HG02981 (cell line): ENCODE results near the gene DHRS9.

Experiments
- ATAC-seq: cut with Tn5 transposase; IDR thresholded peaks from one replicate; pipeline ENCODE4 v1.9.1; 2021; ENCODE audit warnings: mild to moderate bottlenecking, moderate library complexity; ENCODE audit not compliant: unreplicated experiment

DHRS9 gene

DNA sequence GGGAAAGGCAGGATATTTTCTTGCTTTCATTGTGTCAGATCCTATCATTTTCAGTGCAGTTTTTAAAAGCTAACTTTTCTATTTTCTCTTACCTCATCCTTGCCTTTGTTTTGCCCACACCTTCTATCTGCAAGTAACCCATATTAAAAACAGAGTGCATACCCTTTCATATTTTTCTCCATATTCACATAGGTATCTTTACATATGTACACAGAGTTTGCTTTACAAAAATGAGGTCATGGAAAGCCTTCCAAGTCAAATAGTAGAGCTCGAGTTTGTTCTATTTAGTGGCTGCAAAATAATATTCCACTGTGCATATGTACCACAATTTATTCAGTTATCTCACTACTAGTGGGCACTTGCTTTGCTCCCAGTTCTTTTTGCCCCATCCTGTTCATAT is 3.9 kb upstream of the DHRS9 start:
- no peak for ATAC-seq

DNA sequence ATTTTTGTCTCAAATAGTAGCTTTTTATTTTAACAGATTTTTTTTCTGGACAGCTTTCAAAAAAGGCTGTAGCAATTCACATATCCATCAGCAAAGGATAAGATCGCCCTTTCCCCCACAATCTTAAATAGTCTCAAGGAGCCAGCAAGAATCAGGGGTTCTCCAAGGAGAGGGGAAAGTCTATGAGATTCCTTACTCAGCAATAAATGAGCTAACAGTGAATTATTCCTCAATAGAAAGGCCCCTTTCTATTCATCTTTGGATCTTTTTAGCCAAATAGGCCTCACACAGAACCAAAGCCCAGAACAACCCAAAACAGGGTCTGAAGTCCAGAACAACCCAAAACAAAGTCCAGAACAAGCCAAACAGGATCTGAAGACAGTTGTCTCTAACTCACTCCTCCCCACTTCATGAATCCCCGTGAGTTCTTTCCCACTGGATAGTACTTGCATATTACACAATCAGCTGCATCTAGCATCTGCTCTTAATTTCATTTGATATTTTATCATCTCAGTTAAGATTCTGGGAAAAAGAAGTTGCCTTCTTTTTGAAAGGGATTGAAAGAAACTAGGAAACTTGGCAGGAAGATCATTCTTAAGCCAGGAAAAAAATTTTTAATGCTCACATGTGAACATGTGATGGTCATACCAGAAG is 3.4 kb upstream of the DHRS9 start:
- ATAC-seq = no peak

DNA sequence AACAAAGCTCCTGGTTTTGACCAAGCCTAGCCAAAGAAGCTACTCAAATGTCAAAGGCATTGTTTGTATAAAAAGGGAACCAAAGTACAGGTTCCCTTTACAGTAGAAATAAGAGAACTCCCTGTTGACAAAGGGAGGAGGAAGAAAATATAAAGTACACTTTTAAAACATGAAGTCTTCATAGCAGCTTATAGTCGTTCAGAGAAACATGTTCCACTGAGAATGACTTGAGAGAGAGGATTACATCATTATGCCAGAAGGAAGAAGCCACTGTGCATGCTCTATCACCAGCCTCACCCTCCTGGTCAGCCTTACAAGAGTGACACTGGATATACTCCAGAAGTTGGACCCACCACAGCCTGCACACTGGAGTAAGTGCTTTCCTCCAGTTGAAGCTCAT is 2.5 kb upstream of the DHRS9 start:
- no peak for ATAC-seq

DNA sequence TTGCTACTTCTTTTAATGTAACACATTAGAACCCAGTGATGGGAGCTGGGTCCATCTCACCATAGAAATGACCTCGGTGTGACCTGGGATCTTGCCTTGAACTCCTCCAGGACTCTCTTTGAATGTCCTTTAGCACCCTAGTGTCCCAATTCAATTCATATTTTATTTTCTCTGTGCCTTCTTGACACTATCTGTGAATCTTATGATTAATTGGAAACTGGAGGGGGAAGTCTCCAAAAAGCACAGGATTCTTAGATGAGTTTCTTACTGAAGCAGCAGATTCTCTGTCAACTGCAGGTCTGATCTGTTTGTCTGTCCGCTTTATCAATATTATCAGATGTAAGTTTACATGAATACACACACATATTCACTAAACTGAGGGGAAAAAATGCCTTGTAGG is 470 bp downstream of the DHRS9 start:
- ATAC-seq = no peak

DNA sequence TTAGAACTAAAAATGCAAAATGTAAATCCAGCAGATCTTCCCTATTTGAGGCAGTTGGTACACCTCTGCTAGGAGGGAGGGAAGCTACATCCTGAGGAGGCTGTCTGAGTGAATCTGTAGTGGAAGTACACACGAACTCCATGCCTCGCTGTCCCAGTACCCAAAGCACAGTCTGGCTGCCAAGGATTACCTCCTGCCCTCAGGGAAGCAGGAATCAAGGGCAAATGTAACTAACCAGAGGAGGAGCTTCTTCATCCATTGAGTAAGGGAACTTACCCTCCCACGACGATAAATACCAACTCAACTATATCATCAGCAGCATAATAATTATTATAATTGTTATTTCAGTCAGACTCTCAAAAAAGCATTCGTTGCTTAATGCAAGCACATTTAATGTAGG is 2.1 kb downstream of the DHRS9 start:
- no peak for ATAC-seq

DNA sequence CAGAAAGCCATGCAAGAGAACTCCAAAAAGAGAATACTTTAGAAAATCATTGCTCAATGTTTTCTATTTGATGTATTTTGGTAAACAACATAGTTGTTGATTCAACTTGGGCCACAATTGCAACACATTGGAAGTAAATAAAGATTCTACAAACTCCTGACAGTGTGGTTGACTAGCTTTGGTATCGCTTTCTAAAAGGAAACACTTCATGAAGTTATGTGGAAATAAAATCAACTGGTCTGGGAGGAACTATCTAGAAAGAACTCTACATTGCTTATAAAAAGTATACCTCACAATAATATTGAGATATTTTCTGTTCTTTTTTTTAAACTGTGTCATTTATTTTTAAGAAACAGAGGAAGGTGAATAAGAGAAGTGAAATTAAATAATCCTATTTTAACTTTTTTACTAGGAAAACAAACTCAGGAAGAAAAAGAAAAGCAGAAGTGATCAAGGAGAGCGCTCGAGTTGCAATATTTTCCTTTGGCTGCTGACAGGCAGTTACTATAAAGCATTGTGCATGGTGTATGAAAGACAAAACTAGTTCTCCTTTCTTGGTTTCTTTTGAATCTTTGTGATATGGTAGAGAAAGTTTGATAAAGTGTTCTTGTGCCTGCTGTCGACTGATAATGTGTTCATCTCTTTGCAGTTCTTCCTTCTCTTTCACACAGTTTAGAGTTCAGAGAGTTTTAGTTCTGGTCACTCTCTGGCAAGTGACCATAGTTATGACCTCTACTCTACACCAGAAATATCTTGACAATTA is 3.0 kb downstream of the DHRS9 start:
- no peak for ATAC-seq

DNA sequence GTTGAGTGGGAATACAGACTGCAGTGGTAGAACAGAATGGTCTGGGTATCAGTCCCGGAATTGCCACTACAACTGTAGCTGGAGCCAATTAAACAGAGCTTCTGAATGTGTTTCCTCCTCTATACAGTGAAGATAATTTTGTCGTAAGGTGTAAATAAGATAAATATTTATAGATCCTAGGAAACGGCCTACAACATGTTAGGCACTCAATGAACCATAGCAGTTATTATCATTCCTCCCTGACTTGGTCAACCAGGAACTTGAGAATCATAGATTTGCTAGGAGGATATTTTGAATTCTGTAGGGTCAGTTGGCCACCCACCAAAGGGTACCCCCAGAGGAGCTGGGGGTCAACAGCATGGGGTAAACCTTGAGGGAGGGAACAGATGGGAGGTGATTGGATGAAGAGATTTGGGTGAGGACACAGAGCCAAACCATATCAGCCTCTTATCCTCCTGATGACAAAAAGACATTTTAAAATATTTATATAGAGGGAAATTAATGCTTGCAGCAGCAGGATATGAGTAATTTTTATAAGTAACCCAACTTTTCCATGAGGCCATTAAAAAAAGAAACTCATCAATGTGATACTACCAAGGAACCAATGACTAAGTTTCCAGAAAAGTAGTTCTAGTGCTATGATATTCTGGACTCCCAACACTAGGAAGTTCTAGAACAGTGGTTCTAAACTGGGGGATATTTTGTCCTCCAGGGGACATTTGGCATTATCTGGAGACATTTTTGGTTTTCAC is 4.0 kb downstream of the DHRS9 start:
- no peak for ATAC-seq

DNA sequence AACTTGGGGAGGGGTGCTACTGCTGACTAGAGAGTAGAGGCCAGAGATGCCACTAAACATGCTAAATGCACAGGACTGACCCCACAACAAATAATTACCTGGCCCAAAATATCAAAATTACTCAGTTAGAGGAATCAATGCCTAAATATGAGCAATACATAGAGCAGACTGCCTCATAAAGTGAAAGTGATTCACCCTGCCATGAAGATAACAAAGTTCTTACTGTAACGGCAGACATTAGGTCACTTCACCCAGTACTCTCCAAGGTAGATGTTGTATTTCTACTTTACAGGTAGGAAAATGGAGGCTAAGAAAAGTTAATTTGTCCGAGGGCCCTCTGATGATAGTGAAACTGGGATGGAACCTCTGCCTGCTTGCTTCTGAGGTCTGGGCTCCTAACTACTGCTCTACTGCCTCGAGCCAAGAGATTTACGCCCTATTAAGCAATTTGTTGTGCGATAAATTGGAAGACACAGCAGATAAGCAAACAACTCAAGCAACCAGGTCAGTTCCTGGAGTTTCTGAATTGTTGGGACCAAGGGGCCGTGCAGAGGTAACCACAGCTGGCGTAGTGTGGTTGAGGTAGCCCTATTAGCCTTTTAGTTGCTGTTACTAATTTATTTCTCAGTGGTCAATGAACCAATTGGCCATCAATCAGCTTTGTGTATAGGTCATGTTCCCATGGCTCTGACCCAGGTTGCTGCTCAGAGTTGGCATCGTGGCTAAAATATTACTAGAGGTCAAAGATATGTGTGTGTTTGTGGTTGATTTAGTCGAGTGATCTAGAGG is 4.8 kb downstream of the DHRS9 start:
- peak; percentile 56 for ATAC-seq

DNA sequence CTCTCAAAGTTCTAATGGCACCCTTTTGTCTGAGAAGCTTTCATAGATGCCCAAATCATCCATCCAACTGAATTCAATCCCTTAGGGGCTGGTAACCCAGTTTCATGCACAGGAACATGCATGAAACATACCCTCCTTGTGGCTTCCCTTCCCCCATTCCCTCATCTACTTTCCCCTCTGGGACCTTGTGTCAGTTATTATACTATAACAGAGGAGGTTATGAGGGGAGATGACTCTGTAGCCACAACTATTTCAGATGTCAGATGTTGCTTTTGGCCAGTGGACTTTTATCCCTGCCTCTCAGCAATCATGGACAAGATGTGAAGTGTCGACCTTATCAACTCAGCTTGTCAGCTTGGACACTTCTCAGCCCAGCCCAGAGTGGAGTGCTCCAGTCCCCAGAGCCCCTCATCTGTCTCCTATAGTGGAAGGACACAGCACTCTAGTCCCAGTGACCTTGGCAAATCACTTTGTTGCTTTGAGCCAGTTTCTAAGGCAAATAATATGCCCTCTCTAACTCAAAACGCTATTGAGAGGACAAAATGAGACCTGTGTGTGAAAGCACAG is 8.4 kb downstream of the DHRS9 start:
- ATAC-seq = no peak

DNA sequence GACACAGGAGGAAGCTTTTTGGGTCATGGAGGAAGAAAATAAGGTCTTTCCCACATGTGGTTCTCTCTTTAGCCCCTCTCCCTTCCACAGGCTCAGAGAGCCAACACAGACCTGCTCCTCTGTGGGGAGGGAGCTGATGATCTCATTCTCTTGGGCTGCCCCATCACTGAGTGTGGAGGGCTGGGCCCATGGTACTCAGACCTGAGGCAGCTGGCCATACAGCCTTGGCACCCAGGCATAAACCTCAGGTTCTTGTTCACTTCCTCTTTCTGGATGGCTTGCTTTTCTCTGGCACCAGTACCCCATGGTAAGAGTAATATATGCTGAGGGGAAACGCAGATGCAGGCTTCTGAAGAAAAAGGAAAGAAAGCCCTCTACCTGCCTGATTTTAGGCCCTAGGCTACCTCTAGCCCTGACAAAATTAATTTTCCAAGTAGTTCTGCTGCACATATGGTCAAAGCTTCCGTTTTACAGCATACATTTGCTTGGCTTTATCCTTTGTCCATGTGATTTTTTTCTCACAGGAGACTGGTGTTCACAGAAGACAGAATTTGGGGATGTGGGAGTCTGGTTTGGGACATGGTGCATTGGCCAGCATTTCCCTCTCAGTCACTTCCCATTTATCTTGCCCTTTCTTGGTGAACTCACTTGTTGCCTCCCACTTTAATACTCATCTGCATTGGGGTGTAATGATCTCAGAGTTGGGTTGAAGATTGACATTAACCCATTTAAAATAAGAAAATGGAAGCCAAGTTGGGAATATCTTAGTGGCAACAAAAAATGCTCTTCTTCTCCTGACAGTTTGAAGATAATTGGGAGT is 11.1 kb downstream of the DHRS9 start:
- ATAC-seq = peak; percentile 85

DNA sequence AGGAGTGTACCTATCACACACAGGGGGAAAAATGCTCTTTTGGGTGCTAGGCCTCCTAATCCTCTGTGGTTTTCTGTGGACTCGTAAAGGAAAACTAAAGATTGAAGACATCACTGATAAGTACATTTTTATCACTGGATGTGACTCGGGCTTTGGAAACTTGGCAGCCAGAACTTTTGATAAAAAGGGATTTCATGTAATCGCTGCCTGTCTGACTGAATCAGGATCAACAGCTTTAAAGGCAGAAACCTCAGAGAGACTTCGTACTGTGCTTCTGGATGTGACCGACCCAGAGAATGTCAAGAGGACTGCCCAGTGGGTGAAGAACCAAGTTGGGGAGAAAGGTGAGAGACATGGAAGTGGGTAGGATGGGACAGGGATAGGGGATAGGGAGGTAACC is 12.2 kb downstream of the DHRS9 start:
- no peak for ATAC-seq

DNA sequence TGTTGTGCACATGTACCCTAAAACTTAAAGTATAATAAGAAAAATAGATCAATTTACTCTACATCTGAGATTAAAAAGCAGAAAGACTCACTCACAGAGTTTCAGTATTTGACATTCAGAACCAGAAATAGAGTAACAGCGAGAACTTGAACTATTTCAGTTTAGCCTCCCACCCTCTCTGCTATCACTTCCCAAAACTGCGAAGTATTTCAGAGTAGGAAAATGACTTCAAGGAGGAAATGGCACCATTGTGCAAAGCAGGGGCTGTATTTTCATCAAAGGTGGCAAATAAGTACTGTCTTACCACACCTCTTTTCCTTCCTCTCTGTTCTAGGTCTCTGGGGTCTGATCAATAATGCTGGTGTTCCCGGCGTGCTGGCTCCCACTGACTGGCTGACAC is 13.6 kb downstream of the DHRS9 start:
- ATAC-seq = no peak

DNA sequence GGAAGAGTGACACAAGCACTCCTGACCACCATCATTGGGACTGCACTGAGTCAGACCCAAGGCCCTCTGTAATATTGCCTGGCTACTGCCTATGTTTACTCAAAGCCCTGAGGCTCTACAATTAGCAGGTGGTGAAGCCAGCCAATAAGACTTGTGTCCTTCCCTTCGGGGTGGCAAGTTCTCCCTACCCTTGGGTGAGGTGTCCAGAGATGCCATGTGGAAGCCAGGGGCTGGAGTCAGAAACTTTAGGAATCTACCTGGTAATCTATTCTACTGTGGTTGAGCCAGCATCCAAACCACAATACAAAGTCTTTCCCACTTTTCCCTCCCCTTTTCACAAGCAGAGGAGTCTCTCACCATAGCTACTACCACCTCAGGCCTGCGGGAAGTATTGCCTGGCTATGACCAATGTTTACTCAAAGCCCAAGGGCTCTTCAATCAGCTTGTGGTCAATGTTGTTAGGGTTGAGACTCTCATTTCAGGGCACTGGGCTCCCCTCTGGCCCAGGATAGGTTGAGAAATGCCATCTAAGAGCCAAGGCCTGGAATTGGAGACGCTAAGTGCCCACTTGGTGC is 17.6 kb downstream of the DHRS9 start:
- ATAC-seq = no peak

DNA sequence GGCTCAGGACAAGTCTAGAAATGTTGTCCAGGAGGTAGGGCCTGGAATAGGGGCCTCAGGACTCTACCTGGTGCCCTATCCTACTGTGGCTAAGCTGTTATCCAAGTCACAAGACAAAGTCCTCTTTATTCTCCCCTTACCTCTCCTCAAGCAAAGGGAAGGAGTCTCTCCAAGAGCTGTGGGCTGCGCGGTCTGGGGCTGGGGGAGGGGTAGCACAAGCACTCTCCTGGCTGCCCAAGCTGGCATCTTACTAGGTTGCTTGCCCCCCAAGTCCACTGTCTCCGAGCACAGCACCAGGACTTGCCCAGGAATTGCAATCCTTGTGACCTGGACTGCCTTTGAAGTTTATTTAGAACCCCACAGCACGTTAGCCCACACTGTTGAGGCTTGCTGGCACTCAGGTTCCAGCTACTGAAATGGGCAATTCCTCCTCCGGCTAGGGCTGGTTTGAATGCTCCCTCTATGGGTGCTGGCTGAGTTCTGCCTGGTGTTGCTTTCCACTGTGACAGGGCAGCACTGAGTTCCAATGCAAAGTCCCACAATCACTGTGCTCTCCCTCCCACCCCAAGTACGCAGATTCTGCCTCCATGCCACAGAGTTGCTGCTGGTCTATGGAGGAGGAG is 18.5 kb downstream of the DHRS9 start:
- ATAC-seq = no peak

DNA sequence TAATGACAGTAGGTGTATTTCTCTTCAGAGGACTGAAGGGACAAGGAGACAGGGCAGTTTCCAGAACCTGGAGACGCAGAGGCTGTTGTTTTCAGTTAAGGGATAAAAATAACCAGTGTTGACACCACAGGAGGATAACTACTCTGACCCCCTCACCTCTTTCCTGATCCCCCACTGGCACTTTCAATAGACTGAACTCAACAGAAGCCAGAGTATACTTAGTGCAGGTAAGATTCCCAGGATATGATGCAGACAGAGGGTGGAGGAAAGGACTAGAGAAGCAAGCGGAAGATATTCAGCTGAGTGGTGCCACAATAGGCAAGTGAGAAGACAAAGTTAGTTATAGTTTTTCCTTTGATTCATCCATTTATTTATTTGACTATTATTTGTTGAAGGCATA is 19.8 kb downstream of the DHRS9 start:
- ATAC-seq = no peak

DNA sequence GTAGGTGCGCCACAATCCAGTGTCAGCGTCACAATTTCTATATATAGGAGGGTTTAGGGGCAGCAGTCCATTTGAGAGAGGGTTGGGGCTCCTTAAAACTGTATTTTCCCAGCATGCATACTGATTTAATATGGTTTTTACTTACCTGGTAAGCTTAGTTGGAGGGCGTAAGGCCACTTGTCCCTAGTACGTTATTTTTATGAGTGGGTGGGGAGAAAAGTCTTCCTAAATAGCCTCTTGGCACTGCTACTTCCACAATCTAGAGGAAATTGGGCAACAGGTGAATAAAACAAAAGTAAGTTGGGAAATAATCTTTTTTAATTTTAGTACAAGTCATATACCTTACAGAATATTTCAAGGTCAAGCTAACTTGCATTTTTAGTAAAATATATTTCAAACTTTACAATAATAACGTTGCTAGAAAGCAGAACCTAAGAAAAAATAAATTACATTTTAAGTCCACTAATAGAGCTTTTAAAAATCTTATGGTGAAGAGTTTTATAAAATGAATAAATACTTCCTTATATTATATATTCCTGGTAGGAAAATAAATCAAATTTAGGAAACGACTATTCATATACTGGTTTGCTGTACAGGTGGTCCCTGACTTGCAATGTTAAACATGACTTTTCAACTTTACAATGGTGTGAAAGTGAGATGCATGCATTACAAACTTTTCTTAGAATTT is 20.9 kb downstream of the DHRS9 start:
- ATAC-seq = no peak

DNA sequence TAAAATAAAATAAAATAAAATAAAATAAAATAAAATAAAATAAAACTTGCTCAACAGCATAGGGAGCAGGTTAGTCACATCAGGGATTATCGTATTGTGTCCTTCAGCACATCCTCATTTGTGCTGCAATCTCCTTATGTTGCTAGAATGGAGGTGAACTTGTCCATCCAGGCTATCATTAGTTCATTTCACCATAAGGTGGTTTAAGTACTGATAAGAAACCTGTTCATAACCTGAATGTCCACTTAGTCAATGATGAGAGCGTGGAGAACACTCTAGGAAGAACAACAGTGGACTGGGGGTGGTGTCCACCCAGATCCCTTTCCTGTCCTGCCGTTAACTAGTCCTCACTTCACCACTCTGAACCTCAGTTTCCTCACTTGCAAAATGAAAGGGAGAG is 21.9 kb downstream of the DHRS9 start:
- ATAC-seq = no peak

DNA sequence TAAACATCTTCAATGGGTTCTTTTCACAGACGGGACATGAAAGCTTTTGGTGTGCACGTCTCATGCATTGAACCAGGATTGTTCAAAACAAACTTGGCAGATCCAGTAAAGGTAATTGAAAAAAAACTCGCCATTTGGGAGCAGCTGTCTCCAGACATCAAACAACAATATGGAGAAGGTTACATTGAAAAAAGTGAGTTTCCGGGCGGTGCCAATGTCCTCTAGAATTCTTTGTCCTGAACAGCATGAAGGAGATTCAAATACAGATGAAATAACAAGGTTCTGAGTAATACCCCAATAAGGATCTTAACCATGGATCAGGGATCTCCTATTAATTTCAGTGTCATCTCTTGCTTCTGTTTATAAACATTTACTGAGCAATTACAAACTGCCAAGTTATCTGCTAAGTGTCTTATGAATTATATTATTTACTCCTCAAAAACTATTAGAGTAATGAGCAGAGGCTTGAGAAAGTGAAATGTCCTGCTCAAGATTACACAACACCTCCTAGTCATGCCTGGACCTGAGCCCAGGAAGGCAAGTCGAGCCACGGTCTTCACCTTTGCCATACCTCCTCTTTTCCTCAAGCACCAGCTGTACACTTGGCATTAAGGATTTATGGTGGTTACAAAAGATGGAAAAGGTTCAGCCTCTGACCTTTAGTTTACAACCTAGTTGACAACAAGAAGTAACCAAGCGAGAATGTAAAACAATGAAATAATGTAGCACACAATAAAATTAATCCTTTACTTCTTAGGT is 22.6 kb downstream of the DHRS9 start:
- no peak for ATAC-seq
